A549 treated with DMSO at 1 μM for 4 hours (cell line): ENCODE data around the gene RPL11. TPM values are rescaled to one million over a fixed set of nuclear protein-coding genes. Genes with fewer than 3 reads are reported as not detected.

Experiments
- total RNA-seq: library from RNA; stranded (reverse); fragments of 200-300 nt; extraction: Qiagen RNA extraction; gene quantifications from 5 replicates; pipeline ENCODE4 v1.2.3, GENCODE V29; 2022; ENCODE audit warnings: low read depth

The RPL11 gene
- 1,265 to 1,459 TPM (median 1,357 TPM) in 5 replicates for total RNA-seq

DNA sequence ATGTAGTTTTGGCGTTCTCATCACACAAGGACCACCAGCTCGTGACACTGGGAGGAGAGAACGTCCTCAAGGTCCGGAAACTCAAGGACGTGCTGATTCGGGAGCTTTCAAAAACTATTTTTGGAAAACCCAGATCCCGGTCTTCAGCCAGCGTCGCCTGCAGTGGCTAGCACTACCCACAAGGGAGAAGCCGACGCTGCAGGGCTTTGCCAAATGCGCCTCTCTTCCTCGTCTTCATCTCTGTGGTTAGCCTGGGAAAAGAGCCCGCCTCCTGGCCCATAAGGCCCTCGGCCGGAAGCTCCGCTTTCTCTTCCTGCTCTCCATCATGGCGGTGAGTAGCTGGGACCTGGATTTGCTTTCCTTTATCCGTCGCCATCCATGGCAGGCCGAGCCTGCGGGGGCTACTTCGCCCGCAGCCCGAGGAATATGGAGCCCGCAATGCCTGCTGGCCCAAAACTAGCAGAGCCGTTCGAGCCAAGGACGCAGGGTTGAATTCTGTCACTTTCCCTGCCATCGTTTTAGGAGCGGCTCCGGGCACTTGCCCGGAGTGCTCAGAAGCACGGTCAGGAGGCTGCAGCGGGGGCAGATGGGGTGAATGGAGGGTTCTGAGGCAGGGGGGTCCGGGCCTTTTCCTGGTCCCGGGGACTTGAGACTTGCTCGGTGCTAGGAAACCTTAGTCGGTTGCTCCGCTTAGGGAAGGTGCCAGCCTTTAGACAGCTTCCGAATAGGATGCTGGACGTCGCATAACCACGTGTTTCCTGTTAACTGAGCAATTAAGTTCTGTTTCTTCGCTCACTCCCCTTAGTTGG, at the start of gene RPL11:
Gene RPL11 (plus strand): TSS at position 308 of the 809 bp plus-strand sequence. CDS start 18 bp downstream, at position 326.

DNA sequence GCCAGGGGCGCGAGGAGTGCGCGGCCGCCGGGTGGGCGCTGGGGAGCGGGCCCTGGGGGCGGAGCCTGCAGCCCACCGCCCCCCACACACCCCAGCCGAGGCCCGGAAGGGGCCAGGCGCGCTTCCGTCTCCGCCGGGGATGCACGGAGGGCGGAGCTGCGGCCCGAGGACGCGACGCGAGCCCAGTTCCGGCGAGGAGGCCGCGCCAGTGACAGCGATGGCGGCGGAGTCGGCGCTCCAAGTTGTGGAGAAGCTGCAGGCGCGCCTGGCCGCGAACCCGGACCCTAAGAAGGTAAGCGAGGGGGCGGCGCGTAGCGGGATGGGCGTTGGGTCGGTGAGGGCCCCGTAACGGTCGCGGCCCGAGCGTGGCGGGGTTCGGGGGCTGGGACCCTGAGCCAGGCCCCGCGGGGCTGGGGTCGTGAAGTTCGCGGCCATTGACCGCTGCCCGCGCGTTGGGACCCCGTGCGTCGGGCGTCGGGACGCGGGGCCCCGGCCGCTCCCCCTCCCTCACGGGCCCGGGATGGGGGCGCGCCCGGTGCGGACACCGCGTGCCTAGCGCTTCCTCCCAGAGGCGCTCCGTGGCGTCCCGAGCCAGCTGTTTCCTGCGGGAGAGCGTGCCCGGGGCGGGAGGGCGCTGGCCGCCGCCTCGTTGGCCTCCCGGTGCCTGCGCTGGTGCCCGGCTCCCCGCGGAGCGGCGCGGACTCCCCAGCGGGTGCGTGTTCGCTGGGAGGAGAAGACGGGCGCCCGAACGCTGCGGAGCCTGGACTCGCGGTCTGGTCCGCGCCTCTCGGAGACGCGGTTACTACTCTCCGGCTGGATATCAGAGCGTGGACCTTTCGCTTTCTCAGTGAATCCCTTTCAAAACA, 51.9 kb downstream of the RPL11 start, which contains the start of gene ELOA:
Gene ELOA (plus strand): TSS at position 185 of the 866 bp plus-strand sequence. CDS start 33 bp downstream, at position 218.

Other genes with a start within 250 kb of the RPL11 start
- gene ASAP3, start 207.6 kb upstream of the RPL11 start, total RNA-seq, result 2.5 to 3.6 TPM (median 3.1 TPM) in 5 replicates
- gene E2F2, start 160.6 kb upstream of the RPL11 start, total RNA-seq, result 2.5 to 3.4 TPM (median 3.2 TPM) in 5 replicates
- gene ID3, start 132.3 kb upstream of the RPL11 start, total RNA-seq, result 221 to 391 TPM (median 325 TPM) in 5 replicates
- 28.1 to 32.6 TPM (median 30.8 TPM) in 5 replicates for gene ELOA, start 51.7 kb downstream of the RPL11 start, total RNA-seq
- gene PITHD1, start 86.6 kb downstream of the RPL11 start, total RNA-seq, result 33.5 to 46.7 TPM (median 38.2 TPM) in 5 replicates
- 55.6 to 63.0 TPM (median 59.1 TPM) in 5 replicates for gene LYPLA2, start 99.3 kb downstream of the RPL11 start, total RNA-seq
- gene GALE, start 108.9 kb downstream of the RPL11 start, total RNA-seq, result 71.3 to 84.8 TPM (median 72.6 TPM) in 5 replicates
- gene HMGCL, start 133.6 kb downstream of the RPL11 start, total RNA-seq, result 11.9 to 14.6 TPM (median 12.8 TPM) in 5 replicates
- gene FUCA1, start 176.5 kb downstream of the RPL11 start, total RNA-seq, result 8.7 to 10.4 TPM (median 9.8 TPM) in 5 replicates
- not detected in 5 replicates for gene CNR2, start 221.6 kb downstream of the RPL11 start, total RNA-seq